ENCODE measurements around the gene ANKFY1. TPM values are rescaled to one million over a fixed set of nuclear protein-coding genes. Genes with fewer than 3 reads are reported as not detected.

The ANKFY1 gene, protein sequence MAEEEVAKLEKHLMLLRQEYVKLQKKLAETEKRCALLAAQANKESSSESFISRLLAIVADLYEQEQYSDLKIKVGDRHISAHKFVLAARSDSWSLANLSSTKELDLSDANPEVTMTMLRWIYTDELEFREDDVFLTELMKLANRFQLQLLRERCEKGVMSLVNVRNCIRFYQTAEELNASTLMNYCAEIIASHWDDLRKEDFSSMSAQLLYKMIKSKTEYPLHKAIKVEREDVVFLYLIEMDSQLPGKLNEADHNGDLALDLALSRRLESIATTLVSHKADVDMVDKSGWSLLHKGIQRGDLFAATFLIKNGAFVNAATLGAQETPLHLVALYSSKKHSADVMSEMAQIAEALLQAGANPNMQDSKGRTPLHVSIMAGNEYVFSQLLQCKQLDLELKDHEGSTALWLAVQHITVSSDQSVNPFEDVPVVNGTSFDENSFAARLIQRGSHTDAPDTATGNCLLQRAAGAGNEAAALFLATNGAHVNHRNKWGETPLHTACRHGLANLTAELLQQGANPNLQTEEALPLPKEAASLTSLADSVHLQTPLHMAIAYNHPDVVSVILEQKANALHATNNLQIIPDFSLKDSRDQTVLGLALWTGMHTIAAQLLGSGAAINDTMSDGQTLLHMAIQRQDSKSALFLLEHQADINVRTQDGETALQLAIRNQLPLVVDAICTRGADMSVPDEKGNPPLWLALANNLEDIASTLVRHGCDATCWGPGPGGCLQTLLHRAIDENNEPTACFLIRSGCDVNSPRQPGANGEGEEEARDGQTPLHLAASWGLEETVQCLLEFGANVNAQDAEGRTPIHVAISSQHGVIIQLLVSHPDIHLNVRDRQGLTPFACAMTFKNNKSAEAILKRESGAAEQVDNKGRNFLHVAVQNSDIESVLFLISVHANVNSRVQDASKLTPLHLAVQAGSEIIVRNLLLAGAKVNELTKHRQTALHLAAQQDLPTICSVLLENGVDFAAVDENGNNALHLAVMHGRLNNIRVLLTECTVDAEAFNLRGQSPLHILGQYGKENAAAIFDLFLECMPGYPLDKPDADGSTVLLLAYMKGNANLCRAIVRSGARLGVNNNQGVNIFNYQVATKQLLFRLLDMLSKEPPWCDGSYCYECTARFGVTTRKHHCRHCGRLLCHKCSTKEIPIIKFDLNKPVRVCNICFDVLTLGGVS
- polyA plus RNA-seq (ENCODE audit: insufficient read length): 27.6 TPM

- DNase-seq (ENCODE audit: low read depth): peak; percentile 87
These were observed at the start of gene ANKFY1 for GRCh38 chr17:4263282-4264215. ANKFY1 (minus strand) TSS chr17:4263979; CDS start chr17:4263941, 38 bp downstream.

GRCh38 chr17:4310354-4311060, 46.7 kb upstream of the ANKFY1 start:
- no peak for DNase-seq (ENCODE audit: low read depth)

GRCh38 chr17:4309897-4310296, 46.1 kb upstream of the ANKFY1 start:
- no peak for DNase-seq (ENCODE audit: low read depth)

DNA sequence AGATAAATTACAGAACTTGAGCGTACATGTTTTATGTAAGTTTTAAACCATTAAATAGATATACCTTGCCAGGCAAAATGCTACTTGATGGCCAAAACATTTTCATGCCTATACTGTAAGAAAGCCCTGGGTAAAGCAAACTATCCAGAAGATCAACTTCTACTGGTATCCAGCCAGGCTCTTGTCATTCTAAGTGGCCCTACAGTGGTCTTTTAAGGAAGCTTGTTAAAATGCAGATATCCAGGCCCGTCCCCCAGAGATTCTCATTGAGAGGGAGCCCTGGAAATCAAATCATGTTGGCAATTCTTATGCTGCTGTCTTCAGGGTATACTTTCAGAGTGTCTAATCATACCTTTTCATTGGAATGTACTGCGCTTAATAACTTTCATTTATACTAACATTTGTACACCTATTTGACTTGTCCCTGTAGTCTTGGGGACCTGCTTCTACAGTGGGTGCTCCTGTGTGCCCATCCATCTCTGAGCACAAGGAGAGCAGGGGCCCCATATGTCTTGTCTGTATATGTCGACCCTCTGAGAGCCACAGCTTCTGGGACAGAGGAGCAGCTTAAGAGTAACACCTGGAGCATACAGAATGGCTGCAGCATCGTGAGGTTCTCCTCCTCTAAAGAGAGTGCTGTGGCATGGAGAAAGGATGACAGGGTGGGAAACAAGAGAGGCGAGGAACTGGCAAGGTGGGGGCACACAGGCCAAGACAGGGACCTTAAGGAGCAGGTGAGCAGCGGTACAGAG, 43.6 kb upstream of the ANKFY1 start:
- no peak for DNase-seq (ENCODE audit: low read depth)

DNA sequence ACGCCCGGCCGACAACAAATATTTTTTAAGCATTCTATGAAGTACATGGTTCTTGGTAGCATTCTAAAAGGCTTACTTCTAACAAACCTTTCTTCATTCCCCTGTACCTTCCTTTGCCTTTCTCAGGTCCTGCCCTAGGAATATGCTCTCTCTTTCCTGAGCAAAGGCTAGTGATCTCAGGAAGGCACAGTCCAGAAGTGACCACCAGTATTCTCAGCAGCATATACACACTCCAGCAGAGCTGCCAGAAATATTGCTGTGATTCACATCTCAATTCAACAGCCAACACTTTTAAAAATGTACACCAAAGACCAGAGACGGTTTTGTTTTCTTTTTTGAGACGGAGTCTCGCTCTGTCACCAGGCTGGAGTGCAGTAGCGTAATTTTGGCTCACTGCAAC, 41.4 kb upstream of the ANKFY1 start:
- no peak for DNase-seq (ENCODE audit: low read depth)

- no peak for DNase-seq (ENCODE audit: low read depth)
These were observed 40.7 kb upstream of the ANKFY1 start for GRCh38 chr17:4304417-4305027.

DNA sequence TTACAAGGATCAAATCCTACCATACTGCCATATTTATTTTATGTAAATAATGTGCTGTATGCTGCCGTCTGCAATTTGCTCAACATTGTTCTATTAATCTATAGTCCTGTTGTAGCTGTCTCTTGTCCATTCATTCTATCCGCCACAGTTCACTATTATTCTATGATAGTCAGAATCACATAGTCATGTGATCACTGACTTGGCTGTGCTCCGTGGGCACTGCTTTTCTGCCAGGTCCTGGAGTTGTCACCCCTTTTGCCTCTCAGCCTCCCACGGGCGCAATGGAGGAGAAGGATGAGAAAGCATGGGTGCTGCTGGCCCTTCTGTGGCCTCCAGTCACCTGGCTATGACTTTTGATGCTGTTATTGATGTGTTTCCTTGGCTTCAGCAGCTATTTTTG, 37.3 kb upstream of the ANKFY1 start:
- no peak for DNase-seq (ENCODE audit: low read depth)

DNA sequence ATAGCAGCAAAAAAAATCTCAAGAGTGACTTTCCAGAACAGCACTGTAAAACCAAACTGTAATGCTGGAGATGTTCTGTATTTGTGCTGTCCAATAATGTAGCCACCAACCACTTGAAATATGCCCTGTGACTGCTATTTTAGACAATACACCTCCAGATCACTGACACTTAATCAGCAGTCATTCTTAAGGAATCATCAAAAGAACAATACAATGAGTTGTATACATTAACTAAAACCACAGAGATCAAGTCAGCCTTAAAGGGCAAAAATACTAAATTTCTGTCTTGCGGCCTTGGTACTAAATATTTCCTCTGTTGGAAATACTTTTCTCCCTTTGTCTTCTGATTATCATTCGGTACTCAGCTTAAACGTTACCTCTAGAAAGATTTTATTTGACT, 33.6 kb upstream of the ANKFY1 start:
- DNase-seq (ENCODE audit: low read depth): no peak

DNA sequence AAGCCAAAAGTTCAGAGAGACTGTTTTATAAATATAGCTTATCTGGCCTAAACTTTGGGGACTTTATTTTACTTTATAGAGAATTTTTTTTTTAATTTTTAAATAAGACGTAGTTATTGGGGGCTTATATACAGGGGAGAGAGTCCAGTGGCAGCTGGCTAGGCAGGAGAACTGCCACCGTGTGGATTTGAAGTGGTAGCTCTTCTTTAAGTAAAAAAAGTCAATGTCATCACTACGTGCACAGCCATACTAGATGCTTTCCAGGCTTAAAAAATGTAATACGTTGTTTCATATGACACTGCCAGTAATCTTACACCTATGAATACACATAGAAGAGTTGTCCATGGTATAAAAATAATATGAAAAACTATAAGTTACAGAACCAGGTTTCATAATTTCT, 31.9 kb upstream of the ANKFY1 start:
- no peak for DNase-seq (ENCODE audit: low read depth)

DNA sequence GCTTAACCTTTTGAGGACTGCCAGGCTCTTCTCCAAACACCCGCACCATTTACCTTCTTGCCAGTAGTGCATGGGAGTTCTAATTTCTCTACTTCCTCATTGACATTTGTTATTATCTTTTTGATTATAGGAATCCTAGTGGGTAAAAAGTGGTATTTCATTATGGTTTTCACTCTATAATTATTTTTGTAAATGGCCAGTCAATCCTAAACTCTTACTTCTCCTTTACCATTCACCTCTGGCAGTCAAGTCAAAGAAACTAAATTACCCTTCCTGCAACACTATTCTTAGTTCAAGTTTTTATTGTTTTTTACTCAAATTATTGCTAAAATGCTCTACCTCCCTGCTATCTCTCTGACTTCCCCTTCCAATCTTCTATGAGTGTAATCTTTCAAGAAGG, 29.8 kb upstream of the ANKFY1 start:
- DNase-seq (ENCODE audit: low read depth): no peak

- DNase-seq (ENCODE audit: low read depth): no peak
These were observed 23.9 kb upstream of the ANKFY1 start for GRCh38 chr17:4287710-4288109.

GRCh38 chr17:4276514-4276913, 12.7 kb upstream of the ANKFY1 start:
- DNase-seq (ENCODE audit: low read depth): no peak

DNA sequence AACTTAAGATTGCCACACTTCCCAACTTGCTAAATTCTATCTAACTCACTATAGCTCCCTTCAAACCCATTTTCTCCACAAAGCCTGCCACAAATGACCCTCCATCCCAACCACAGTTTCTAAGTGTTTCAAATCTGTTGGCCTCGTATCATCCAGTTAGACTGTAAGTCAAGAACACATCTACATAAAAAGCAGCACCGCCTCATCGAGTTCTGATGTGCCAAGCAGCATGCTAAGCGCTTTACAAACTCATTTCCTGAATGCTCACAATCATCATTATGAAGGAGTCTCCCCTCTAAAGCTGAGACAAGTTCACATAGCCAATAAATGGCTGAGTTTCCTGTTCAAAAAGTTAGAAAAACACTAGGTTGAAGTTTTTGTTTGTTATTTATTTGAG, 9.2 kb upstream of the ANKFY1 start:
- DNase-seq (ENCODE audit: low read depth): no peak

DNA sequence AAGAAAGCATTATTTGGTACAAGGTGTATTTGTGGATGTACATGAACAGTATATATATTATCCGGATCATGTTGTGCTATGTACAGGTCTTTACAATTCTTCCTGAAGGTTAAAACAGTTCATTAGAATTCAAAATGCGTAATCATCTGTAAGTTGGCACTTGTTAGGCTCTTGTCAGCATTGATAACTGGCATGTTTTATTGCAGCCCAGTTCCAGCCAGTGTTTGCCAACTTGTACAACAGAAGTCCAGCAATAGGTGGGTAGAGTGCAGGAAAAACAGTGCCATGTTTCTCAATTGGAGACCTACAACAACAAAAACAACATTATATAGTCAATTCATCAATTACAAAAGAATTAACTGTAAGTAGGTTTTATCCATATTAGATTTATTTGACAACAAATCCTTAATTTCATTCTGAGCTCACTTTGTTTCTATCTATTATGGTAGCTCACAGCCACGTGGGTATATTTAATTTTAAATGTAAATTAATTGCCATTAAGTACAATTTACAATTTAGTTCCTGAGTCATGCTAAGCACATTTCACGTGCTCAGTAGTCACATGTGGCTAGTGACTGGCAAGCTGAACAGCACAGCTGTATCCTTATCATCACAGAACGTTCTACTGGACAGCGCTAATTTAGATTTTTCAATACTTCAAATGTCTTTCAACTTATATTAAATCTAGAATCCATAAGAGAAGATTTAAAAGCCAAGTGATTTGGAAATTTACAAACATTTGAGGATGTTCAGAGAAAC, 8.6 kb upstream of the ANKFY1 start:
- DNase-seq (ENCODE audit: low read depth): no peak

DNA sequence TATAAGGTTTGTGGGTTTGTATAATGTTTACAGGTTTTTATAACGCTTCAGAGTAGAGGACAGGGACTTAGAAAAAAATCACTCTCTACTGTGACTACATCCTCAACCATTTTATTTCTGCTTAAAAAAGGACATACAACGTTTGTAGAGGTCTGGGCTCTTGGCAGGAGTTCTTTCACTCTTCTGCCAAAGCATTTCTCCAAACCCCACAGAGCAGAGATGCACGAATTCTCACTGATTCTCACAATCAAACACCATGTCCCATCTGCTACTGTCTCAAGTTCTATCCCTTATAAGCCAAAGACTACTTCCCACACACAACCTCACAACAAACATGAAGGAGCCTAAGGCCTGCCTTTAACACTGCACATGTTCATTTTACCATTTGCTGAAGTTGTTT, 7.0 kb upstream of the ANKFY1 start:
- no peak for DNase-seq (ENCODE audit: low read depth)

DNA sequence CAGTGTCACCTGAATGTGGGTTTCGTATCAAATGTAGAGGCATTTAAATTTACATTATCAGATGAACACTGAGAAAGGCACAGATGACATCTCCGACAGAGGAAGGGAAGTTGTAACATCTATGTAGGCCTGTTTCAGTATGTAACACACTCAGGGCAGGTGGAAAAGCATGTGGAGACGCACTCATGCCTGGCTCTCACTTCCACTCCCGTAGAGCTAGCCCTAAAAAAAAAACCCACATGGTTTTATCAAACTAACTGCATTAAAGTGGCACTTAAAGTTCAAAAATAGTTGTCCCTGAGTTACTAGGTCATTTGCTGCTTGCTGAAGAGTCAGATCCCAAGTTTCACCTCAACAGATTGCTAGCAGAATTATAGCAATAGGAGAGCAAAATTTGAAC, 6.1 kb upstream of the ANKFY1 start:
- DNase-seq (ENCODE audit: low read depth): no peak

DNA sequence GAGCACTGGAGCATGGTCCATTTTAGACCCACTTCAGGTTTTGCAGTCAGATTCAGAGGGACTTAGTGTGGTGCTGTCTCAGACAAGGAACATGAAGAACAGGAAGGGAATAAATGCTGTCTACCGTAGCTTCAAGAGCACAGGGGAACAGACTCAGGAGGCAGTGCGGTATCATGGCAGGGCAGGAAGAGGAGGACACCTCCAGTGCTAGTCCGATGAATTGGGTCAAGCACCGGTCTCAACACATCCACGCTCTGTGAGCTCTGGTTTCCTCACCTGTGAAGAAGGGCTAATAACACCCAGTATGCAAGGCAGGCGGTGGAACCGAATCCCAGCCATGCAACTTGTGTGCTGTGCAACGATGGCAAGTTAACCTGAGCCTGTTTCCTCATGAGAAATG, 3.6 kb upstream of the ANKFY1 start:
- DNase-seq (ENCODE audit: low read depth): no peak

GRCh38 chr17:4266550-4266949, 2.8 kb upstream of the ANKFY1 start:
- DNase-seq (ENCODE audit: low read depth): no peak

DNA sequence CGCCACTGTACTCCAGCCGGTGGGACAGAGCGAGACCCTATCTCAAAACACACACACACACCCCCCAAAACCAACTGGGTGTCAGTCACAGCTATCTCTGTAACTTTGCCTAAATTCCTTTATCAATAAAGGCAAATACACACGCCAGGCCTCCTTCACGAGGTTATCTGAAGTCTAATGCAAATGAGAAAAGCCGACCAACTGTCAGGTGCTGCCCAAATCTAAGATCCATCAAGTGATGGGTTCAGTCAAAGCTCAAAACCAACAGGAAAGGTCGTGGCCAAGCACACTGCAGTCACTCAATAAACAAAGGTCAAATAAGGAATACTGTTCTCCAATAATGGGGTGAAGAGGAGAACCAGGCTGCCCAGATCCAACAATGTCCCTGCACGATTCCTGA, 1.1 kb downstream of the ANKFY1 start:
- DNase-seq (ENCODE audit: low read depth): no peak

Data from forelimb muscle (tissue), 1 donor.